Adrenal gland (tissue), 5 donors: ENCODE data around the gene NIPBL.

Experiments used
- CTCF ChIP-seq, 6 experiments: fragments of 450-650 bp in 4 of 6; fragments of 200-600 bp in 2 of 6; sonication (generic) in 1 of 6; IDR thresholded peaks; 1 replicate in 5 of 6; 2 replicates in 1 of 6; pipeline versions ENCODE4 v1.5.1 to v1.8.0; 2016 to 2021; ENCODE audit warnings: antibody characterized with exemption in 6 of 6, mild to moderate bottlenecking in 2 of 6, moderate library complexity in 1 of 6
- POLR2A ChIP-seq, 2 donors: fragments of 450-650 bp; IDR thresholded peaks; one replicate each; pipeline ENCODE4 v1.6.1; 2017; ENCODE audit warnings: antibody characterized with exemption in 2 of 2, mild to moderate bottlenecking in 2 of 2, moderate library complexity in 1 of 2
- donor health status: DM: no; HTN: no; CAD: no.

DNA sequence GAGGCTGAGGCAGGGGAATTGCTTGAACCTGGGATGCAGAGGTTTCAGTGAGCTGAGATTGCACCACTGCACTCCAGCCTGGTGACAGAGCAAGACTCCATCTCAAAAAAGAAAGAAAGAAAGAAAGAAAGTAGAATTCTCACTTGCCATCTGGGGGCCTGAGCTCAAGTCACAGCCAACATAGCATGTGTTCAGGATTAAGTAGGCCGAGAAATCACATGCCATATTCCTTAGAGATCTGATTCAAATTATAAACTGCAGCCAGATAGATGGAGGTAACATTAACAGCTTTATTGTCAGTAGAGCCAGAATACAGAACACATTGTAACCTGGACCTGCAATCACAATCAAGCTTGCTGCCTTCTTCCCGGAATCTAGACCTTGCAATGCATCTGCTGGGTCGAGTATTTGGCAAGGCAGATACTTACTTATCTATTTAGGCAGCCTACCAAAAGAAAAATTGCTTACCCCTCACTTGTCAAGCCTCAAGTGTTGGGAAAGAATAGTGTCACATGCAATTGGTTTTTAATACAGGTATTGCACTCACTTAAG, 198.9 kb downstream of the NIPBL start:
- TF ChIP-seq CTCF (IDR thresholded peaks at IDR 0.05) (no peak), POLR2A (IDR thresholded peaks at IDR 0.05) (no peak)
